ENCODE measurements around the gene TMEM51. TPM values are rescaled to one million over a fixed set of nuclear protein-coding genes. Genes with fewer than 3 reads are reported as not detected.

TMEM51 gene
- polyA plus RNA-seq, 1 experiment = 28.6 TPM

- Histone ChIP-seq H3K4me3 (ENCODE audit: low read depth, low read length) (no peak overlapping the region), H3K27me3 (ENCODE audit: control insufficient read depth, insufficient read depth, low read length) (peaks cover 27% of the 10 kb centered on the region), H3K9me3 (ENCODE audit: control insufficient read depth, insufficient read depth, low read length) (peaks cover 1% of the 10 kb centered on the region; the same call in 1 of the 2 replicates), H3K27ac (ENCODE audit: low read depth, low read length) (no peak overlapping the region)
- ChIA-PET CTCF (interaction anchor here (0.6 kb wide), 1 partner anchor 124 kb away, joined by 6 read pairs; no protein-coding TSS in a partner anchor), POLR2A (no interaction called here)
- TF ChIP-seq CTCF (IDR thresholded peaks at IDR 0.05; ENCODE audit: low read depth, low read length) = no peak
- no peak for DNase-seq (ENCODE audit: low read depth, low spot score)
Observed at GRCh38 chr1:15124362-15125100, 29.0 kb upstream of the TMEM51 start.

GRCh38 chr1:15125101-15125745 is 28.3 kb upstream of the TMEM51 start:
- H3K27me3 ChIP-seq (ENCODE audit: control insufficient read depth, insufficient read depth, low read length) = peaks cover 28% of the 10 kb centered on the region
- no peak for DNase-seq (ENCODE audit: low read depth, low spot score)
- ChIA-PET POLR2A (no interaction called here), CTCF (interaction anchor here (0.6 to 9.8 kb wide), 3 partner anchors 123 to 199 kb away, joined by 6 to 172 read pairs (median 6); no protein-coding TSS in a partner anchor)
- no peak for TF ChIP-seq CTCF (IDR thresholded peaks at IDR 0.05; ENCODE audit: low read depth, low read length)
- no peak overlapping the region for H3K4me3 ChIP-seq (ENCODE audit: low read depth, low read length)
- no peak overlapping the region for H3K27ac ChIP-seq (ENCODE audit: low read depth, low read length)
- peaks cover 5% of the 10 kb centered on the region; the same call in 1 of the 2 replicates for H3K9me3 ChIP-seq (ENCODE audit: control insufficient read depth, insufficient read depth, low read length)

- no peak for TF ChIP-seq CTCF (IDR thresholded peaks at IDR 0.05; ENCODE audit: low read depth, low read length)
- H3K4me3 ChIP-seq (ENCODE audit: low read depth, low read length) = no peak overlapping the region
- POLR2A ChIA-PET = interaction anchor here (1.0 kb wide), 1 partner anchor 177 kb away, joined by 3 read pairs; no protein-coding TSS in a partner anchor
- peaks cover 10% of the 10 kb centered on the region for H3K27me3 ChIP-seq (ENCODE audit: control insufficient read depth, insufficient read depth, low read length)
- H3K9me3 ChIP-seq (ENCODE audit: control insufficient read depth, insufficient read depth, low read length) = peaks cover 5% of the 10 kb centered on the region; the same call in 1 of the 2 replicates
- CTCF ChIA-PET = interaction anchor here (0.6 to 9.8 kb wide), 33 partner anchors 8 to 311 kb away, joined by 3 to 172 read pairs (median 5); no protein-coding TSS in a partner anchor
- no peak for DNase-seq (ENCODE audit: low read depth, low spot score)
- no peak overlapping the region for H3K27ac ChIP-seq (ENCODE audit: low read depth, low read length)
Observed at GRCh38 chr1:15128077-15128476, 25.5 kb upstream of the TMEM51 start.

- Histone ChIP-seq H3K27me3 (ENCODE audit: control insufficient read depth, insufficient read depth, low read length) (peaks cover 11% of the 10 kb centered on the region), H3K27ac (ENCODE audit: low read depth, low read length) (no peak overlapping the region), H3K9me3 (ENCODE audit: control insufficient read depth, insufficient read depth, low read length) (peaks cover 5% of the 10 kb centered on the region; the same call in 1 of the 2 replicates), H3K4me3 (ENCODE audit: low read depth, low read length) (no peak overlapping the region)
- ChIA-PET CTCF (interaction anchor here (0.6 to 9.8 kb wide), 37 partner anchors 9 to 311 kb away, joined by 3 to 172 read pairs (median 4); no protein-coding TSS in a partner anchor), POLR2A (interaction anchor here (0.7 to 1.0 kb wide), 3 partner anchors 23 to 176 kb away, joined by 3 read pairs; no protein-coding TSS in a partner anchor)
- no peak for DNase-seq (ENCODE audit: low read depth, low spot score)
- peak; percentile 92 for TF ChIP-seq CTCF (IDR thresholded peaks at IDR 0.05; ENCODE audit: low read depth, low read length)
Observed at GRCh38 chr1:15128520-15129313, 24.8 kb upstream of the TMEM51 start.

Data from AG04450 (cell line).